HG02884 (cell line): ENCODE results near the gene FXYD2.

Source experiments
- ATAC-seq: cut with Tn5 transposase; IDR thresholded peaks from one replicate; pipeline ENCODE4 v1.9.1; 2021; ENCODE audit warnings: mild to moderate bottlenecking, moderate library complexity; ENCODE audit not compliant: unreplicated experiment

The FXYD2 gene

DNA sequence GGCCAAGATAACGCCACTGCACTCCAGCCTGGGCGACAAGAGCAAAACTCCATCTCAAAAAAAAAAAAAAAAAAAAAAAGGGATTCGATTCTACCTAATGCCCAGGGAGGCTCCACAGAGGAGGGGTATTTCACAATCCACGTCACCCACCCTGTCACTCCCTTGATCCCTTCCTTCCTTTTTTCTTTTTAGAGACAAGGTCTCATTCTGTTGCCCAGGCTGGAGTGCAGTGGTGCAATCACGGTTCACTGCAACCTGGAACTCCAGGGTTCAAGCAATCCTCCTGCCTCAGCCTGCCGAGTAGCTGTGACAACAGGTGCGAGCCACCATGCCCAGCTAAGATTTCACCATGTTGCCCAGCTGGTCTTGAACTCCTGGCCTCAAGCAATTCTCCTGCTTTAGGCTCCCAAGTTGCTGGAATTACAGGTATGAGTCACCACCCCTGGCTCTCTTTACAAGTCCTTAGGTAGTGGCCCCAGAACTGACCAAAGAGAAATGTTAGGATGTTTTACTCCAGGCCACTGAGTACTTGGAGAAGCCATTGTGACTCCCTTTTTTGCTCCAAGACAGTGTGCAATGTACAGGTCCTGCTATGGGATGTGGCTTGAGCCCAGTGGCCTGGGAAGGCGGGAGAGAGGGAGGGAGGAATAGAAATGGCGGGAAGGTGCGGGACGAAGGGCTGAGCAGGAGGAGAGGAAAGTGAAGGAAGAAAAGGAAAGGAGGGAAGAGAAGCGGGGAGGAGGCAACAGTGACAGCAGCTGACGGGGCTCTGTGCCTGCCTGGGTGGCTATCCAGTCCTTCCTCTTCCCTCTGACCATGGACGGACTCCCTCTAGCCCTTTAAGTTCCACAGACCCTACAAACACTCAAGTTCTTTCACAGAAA lies 11.8 kb upstream of the FXYD2 start:
- ATAC-seq, result no peak

DNA sequence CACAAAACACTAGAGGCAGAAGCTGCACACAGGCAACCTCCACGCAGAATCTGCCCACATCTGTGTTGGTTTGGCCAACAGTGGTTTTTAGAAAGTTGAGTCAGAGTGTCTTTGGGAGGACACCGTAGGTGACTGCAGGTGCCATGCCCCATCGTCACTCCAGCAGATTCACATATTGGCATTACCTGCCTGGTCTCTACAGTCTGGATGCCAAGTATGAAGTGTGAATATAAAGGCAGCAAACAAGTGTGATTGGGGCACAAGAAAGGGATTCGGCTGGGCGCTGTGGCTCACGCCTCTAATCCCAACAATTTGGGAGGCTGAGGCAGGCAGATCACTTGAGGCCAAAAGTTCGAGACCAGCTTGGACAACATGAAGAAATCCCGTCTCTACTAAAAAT lies 11.0 kb upstream of the FXYD2 start:
- no peak for ATAC-seq

DNA sequence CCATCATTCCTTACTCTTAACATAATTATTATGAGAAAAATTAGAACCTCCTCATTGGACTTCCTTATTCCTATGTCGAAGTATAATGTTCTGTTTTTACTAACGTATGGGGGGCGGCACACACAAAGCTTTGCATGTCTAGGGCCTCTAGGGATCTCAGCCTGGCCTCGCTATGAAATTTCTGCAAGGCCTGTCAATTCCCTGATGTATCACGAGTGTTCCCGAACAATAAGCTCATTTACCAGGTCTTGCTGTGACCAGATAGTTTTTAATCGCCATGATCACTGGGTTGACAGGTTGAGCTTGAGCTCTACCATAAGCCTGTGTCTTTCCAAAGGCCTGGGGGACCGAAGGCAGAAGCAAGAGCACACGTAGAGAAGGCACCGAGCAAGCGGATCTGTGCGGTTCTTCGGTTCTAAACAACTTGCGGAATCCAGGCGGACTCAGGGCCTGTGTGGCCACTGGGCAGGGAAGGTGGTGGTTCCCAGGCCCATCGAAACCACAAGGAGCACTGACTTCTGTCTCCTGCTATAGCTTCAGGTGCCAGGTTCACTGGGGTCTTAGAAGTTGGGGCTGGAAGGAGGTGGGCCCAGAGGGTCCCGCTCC lies 10.4 kb upstream of the FXYD2 start:
- no peak for ATAC-seq

DNA sequence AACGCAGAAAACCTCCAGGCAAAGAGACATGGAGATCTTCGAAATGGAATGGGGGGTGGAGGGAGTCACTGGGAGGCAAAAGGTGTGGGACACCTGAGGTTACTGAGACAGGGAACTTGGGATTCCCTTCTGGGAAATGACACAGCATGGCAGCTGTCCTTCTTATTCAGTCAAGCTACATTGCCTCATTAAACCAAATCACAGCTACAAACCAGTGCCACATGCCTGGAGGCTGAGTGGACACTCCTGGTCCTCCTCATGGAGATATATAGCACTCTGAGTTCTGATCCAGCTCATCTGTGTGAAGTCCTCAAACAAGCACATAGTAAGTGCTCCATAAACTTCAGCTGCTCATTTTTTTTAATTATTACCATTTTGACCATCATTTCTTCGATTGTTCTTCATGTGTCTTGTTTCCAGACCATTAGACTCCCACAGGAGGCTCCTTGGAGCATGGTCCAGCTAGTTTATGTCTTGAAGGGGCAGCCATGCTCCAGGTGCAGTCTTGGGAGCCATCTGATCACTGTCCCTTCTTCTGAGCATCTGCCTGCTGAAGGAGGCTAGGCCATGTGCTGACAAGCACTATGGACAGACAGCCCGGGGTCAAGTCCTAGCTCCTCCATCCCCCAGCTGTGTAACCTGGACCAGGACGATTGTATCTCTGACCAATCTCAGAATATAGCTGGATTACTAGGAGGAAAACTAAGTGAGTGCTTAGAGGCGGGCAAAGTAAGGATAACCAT lies 9.7 kb upstream of the FXYD2 start:
- ATAC-seq, result no peak

DNA sequence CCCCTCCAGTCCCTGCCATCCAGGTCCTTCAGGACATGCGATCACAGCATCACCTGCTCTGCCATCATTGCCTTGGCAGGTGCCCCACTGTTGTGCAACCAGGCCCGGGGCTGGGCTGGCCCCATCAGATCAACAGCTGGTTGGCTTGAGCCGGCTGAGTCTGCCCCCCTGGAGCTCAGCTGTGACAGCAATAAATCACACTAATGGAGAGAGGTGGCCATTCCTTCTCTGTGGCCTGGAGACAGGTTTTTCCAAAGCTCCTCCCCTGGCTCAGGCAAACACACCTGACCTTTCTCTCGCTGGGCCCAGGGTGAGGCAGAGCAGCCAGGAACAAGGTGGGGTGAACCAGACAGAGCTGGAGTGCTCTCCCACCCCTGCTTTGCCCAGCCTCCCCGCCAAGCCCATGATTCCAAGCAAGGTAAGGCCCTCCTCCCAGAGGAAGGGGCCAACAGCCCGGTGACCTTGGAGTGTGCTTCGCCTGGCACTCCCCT lies 8.9 kb upstream of the FXYD2 start:
- no peak for ATAC-seq

DNA sequence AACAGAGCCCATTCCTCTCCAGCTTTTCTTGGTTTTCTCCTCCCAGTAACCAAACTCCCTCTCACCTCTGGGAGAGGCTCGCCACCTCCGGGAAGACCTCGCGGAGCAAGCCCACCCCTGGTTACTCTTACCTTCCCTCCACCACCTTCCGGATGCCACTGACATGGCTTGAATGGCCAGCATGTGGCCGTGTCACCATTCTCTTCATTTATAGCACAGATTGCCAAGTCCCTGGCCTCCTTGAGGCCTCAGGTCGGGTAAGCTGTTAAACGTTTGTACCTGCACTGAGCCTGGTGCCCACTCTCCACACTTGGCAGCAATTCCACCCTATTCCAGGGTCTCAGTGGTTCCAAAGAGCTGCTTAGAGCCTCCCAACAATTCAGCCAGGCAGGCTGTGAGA lies 8.0 kb upstream of the FXYD2 start:
- no peak for ATAC-seq

DNA sequence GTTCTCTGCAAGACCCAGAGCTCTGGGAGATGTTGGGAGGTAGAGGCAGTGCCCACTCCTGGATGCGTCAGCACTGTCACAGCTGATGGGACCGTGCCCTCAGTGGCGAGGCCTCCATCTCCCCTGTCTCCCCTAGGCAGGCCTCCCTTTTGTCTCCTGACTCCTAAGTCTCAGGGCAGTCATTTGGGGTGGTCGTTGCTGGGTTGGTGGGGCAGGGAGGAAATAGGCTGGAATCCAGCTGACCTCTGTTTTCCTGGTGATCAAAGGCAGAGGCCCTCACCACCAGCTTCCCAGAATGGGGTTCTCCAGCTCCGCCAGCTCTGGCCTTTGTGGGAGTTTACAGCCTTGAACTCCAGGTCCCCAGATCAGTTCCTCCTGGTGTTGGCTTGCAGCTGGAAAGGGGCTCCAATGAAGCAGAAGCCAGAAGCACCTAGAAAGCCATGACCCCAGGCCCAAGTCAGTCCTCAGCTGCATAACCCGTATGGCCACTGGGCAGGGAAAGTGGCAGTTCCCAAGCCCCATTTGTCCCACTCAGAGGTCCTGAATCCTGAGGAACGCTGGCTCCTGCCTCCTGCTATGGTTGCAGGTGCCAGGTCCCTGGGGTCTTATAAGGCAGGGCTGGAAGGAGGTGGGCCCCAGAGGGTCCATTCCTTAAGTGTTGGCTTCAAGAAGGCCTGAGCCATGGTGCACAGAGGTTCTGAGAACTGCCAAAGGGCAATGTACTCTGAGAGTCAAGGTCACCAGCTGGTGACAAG lies 7.3 kb upstream of the FXYD2 start:
- ATAC-seq, result no peak

DNA sequence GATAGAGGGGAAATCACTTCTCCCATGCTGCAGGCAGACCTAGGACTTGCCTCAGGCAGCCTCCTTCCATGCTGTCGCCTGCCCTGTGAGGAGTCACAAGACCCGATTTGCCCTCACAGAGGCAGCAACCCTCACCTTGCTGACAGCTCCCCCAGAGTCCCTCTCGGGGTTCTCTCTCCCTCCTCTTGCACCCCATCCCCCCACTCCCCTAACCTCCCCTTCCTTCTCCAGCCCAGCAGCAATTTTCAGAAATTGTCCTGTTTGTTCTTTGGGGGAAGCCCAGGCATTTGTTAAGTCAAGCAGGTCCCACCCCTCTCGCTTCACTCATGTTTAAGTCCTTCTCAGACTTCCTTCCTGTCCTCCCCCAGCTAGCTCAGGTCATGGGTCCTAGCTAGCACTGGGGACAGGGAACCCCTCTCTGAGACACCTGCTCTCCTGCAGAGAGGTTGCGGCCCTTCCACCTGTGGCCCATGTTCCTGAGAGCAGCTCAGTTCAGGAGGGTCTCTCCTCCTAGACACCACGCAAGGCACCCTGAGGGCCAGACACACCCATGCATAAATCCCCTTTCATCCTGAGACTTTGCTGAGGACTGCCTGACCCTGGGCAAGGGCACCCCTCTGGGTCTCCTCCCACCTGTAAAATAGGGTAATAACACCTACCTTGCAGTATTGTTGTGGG lies 6.3 kb upstream of the FXYD2 start:
- ATAC-seq, result no peak

DNA sequence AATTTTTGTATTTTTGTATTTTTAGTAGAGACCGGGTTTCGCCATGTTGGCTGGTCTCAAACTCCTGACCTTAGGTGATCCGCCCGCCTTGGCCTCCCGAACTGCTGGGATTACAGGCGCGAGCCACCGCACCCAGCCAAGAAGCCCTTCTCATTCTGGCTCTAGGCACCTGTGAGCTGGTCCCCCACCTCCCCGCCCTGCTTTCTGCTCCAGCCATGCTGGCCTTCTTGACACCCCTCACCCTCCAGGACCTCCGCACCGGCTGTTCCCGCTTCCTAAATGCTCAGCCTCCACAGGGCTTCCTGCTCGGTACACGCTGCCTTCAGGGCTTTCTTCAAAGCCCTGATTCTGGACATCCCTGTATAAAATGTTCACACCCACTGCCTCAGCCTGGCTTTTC lies 5.5 kb upstream of the FXYD2 start:
- ATAC-seq, result no peak

DNA sequence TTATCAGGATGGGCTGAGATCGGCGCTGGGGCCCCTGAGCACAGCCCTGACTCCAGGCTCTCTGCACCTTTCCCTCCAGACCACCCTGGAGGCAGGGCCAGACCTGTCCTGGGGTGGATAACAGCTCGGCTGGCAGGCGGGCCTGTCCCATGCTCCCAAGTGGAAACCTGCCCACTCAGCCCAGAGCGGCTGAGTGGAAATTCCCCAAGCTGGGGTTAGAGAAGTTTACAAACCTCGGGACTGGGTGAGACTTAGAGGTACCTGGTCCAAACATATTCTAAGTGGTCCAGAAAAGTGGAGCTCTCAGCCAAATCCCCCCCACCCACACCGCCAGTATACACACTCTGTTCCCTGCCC lies 4.8 kb upstream of the FXYD2 start:
- ATAC-seq, result no peak

DNA sequence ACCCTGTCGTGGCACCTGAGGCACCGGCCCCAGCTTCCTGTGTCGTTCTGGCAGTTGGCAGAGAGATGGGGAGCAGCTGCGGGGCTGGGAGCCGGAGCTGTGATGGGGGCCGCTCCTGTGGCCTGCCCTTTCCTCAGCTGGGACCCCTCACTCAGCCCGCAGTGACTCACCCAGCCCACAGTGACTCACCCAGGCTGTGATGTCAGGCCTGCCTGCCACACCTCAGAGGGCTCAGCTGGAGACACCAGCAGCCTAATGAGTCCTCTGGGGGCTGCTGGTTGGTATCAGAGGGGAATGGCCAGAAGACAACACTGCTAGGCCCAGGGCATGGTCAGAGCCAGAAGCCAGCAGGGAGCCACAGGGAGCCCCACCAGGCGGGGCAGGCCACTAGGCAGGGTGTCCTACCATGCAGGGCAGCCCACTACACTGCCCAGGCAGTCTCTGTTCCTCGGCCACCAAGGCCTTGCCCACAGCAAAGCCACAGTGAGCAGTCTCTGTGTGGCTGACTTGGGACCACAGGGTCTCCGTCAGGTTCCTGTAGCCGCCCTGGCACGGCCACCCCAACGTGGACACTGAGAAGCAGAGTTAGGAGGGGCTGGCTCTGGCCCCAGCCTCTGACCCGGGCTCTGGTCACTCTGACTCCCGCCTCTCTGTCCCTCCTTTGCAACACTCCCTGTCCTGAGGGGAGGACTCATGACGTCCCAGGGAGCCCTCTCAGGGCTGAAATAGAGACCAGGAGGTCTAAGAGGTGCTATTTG lies 4.2 kb upstream of the FXYD2 start:
- no peak for ATAC-seq

DNA sequence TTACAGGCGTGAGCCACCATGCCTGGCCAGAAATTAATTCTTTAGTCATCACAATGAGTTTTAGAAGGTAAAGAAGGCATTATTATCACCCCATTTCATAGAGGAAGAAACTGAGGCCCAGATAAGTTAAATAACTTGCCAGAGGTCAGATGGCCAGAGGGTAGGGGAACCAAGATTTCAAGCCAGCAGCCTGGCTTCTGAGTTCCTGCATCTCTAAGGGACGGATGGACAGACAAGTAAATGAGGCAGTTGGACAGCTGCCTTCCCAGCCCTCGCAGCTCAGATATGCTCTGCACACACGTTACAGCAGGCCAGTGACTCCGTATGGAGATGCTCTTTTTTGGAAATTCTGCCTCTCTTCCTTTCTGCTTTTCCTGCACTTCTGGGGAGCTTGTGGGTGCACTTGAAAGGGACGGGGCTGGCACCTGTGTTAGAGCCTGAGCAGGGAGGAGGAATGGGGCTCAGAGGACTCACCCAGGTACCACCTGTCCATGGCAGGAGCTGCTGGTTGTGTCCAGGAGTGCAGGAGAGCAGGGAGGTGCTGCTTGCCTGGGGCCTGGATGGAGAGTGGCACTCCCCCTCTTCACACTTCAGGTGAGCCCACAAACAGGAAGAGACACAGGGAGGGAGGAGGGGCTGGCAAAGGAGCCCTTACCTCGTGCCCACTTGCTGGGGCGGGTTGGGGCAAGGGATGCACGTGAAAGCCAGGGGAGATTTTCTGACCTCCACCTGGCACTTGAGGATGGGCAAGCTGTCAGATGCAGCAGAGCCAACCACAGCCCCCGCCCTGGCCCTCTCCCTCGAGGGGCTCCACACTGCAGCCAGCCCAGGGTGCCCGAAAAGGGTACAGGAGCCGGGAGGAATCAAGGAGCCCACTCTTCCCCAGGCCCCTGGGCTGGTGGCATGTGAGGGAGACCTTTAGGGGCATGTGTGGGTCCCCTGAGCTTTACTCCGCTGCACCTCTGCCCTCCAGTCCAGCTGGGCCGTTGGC lies 3.3 kb upstream of the FXYD2 start:
- no peak for ATAC-seq

DNA sequence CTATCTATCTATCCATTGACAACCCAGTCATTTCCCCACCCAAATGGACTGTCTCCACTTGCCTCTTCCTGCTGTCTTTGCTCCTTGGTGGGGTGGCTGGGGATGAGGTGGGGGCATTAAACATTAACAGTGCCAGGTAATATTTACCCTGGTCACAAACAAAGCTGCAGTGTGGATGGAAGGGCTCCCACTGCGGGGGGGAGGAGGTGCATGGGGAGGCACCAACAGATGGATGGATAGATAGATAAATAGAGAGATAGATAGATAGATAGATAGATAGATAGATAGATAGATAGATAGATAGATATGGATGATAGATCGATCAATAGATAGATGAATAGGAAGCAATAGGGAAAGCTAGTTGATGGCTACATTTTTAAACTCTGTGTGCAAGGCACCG lies 2.3 kb upstream of the FXYD2 start:
- ATAC-seq, result no peak

DNA sequence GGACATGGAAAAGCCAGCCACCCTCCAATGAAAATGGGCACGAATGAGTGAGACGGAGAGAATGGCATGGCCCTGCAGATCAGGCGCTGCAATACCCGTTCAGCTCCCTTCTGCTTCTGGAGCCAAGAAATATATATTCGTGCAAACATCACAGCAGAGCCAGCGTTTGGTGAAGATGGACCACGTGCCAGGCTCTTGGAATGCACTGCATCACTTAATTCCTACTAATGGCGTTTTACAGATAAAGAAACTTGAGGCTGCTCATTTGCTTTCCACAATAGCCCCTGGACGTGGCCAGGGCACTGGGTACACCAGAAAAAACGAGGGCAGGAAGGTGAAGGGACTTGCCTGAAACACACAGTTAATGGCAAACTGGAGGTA lies 1.6 kb upstream of the FXYD2 start:
- no peak for ATAC-seq

DNA sequence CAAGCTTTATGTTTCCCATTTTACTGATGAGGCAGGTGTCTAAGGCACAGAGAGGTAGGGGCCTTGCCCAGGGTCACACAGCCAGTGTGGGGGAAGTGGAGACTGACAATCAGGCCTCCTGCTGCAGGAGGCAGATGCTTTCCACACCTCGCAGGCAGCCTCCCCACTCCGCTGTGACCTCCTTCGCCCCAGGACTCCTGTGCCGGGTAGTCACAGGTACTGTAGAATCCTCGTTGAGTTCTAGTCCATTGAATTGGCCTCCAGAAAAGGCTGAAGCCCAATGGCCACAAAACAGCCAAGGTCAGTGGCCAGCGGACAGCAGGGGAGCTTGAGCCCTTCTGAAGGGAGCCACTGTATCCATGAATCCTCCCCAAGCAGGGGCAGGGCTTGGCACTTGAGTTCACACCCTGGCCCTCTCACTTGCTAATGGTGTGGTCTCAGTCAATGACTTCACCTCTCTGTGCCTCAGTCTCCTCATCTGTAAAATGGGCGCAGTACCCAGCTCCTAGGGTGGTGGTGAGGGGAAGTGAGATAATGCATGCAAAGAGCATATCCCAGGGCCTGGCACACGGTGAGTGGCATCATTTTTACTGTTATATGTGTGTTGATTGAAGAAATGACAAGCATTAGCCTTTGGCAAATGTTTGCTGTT lies 1.1 kb upstream of the FXYD2 start:
- no peak for ATAC-seq

DNA sequence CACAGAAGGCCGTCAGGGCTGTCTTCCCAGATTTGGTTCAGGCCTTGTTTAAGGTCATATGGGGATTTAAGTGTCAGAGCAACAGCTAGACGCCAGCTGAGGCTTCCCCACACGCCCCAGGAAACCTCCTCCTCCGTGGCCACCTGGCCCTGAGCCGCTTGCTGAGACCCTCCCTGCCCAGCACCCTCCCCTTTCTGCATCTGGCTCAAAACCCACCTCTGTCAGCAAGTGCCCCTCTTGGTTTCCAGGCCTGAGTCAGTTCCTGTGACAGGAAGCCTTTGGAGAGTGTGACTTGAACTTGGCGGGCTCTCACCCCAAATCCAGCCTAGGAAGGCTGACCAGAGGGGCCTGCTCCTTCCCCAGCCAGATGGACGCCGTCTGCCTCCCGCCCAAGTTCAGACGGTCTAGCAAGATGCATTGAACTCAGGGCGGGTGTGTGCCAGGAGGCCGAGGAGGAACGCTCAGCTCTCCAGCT lies 561 bp downstream of the FXYD2 start:
- ATAC-seq, result no peak

DNA sequence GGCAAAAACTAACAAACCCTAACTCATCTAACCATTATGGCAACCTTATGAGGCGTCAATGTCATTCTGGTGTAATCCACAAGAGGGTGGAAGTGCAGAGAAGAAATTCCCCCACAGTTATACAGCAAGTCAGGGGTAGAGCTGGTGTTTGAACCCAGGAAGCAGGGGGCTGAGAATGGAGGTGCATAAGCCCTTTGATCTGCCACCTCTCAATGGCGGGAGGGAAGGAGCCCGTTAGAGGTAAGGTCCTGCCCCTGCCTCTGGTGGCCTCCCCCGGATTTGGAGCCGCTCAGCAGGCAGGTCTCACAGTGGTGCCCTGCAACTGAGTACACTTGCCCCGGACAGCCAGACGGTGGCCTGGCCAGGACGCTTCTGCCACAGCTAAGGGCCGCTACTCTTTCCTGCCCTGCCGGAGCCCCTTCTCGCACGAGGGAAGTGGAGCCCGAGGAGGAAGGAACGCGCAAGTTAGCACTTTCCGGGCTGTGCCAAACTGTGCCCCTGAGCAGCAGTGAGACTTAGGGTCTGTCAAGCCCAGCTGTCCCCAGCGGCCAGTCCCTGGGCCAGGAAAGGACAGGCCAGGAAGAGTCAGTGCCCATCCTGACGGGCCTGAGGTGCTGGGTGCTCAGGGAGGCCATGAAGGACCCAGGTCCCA lies 1.1 kb downstream of the FXYD2 start:
- ATAC-seq, result no peak
